Measurements from ENCODE around the gene CPT1B.

GRCh38 chr22:50525104-50525857, 52.9 kb downstream of the CPT1B start, which contains the start of gene SCO2:
- TF ChIP-seq CTCF (IDR thresholded peaks at IDR 0.05; ENCODE audit: insufficient read depth, low read depth, low read length) = no peak
- no peak for TF ChIP-seq EZH2 (IDR thresholded peaks at IDR 0.05; ENCODE audit: insufficient read depth, low read length)
